ACHN (cell line): ENCODE data around the gene GALNT7.

ENCODE experiments used
- DNase-seq: peaks from one replicate; pipeline ENCODE4 v3.0.0-alpha.2; 2015
- in situ Hi-C: cut with HindIII; loops from 2 replicates; pipeline ENCODE4 v1.10.0; 2017; ENCODE audit warnings: low sequenced_read_pairs, low pct_ligation_motif_present, low pct_unique_long_range_greater_than_20kb

GALNT7 gene

DNA sequence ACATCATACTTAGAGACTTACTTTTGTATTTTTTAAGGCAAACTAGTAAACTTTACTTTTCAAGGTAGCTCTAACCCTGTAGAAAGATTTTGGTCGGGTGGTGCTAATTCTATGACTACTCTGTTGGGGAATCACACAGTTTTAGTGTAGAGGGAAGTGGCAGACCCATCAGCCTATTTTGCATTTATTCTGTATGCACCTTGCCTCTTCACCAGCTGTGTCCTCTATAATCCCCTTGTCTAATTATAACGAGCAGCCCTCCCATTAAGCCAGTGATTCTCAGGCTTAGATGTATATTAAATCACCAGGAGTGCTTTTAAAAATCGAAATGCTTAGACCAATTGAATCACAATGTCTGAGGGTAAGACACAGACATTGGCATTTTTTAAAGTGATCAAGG is 78.1 kb downstream of the GALNT7 start:
- DNase-seq: no peak
- in situ Hi-C loops: no loop called here

- in situ Hi-C loops: no loop called here
Observed at GRCh38 chr4:173247321-173247720, 78.7 kb downstream of the GALNT7 start.

DNA sequence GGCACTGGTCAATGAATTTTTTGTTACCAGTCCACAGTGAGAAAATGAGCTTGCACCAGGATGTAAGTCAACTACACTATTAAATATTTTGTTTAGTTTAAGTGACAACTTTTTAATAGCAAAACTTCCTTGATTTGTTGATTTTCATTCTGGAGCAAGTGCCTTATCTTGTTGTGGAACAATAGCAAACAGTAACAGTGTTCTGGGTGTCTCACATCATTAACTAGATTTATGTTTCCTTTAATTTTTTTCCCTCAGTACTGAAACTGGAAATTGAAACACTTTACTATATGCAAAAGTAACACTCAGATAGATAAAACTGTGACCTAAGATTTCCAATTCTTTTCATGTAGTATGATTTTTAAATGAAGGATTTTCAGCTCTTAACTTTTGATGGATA is 80.1 kb downstream of the GALNT7 start:
- no peak for DNase-seq
- in situ Hi-C loops: no loop called here

More at GRCh38 chr4:173247321-173247720, 78.7 kb downstream of the GALNT7 start:
- no peak for DNase-seq

GRCh38 chr4:173252024-173252935 is 83.7 kb downstream of the GALNT7 start:
- DNase-seq: peak; percentile 99
- in situ Hi-C loops: loop anchor here (25.0 kb wide), 1 partner anchor 240 kb away; no protein-coding TSS in a partner anchor

- in situ Hi-C loops: loop anchor here (25.0 kb wide), 1 partner anchor 241 kb away; no protein-coding TSS in a partner anchor
- no peak for DNase-seq
Observed at GRCh38 chr4:173253561-173253960, 85.0 kb downstream of the GALNT7 start.

- in situ Hi-C loops: loop anchor here (25.0 kb wide), 1 partner anchor 242 kb away; no protein-coding TSS in a partner anchor
Observed at GRCh38 chr4:173254646-173255045, 86.0 kb downstream of the GALNT7 start.

GRCh38 chr4:173256825-173257224 is 88.2 kb downstream of the GALNT7 start:
- DNase-seq: no peak
- in situ Hi-C loops: loop anchor here (25.0 kb wide), 1 partner anchor 245 kb away; no protein-coding TSS in a partner anchor

More at GRCh38 chr4:173254646-173255045, 86.0 kb downstream of the GALNT7 start:
- no peak for DNase-seq

- in situ Hi-C loops: loop anchor here (25.0 kb wide), 1 partner anchor 246 kb away; no protein-coding TSS in a partner anchor
- DNase-seq: peak; percentile 73
Observed at GRCh38 chr4:173257732-173258717, 89.4 kb downstream of the GALNT7 start.

DNA sequence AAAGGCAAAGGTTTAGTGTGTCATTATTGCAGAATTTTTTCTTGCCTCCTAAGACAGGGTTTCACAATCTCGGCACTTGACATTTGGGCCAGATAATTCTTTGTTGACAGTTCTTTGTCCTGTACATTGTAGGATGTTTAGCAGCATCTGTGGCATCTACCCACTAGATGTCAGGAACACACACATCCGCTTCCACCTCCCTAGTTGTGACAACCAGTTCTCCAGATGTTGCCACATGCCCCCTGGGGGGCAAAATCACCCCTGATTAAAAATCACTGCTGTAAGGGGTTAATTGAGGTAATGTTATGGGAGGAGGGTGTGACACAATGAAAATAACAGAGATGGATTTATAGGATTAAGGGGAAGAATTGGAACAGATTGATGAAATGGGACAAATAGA is 90.3 kb downstream of the GALNT7 start:
- DNase-seq: no peak

DNA sequence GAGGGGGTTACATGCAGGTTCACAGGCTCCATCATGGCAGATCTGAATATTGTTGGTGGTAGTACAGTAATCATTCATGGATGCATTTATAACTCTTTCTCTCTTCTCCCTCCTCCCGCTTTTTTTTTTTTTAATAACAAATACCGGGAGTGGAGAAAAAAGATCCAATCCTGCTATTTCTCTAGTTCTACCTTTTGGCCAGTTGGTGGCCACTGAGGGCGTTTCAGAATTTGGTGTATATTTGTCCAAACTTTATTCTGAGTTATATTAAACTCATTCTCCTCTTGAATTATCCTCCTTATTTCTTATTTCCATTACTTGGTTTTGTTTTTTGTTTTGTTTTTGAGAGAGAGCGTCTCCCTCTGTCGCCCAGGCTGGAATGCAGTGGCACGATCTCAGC is 90.7 kb downstream of the GALNT7 start:
- in situ Hi-C loops: loop anchor here (25.0 kb wide), 1 partner anchor 247 kb away; no protein-coding TSS in a partner anchor
- no peak for DNase-seq

More for the DNA sequence above, 90.3 kb downstream of the GALNT7 start:
- in situ Hi-C loops: loop anchor here (25.0 kb wide), 1 partner anchor 247 kb away; no protein-coding TSS in a partner anchor

DNA sequence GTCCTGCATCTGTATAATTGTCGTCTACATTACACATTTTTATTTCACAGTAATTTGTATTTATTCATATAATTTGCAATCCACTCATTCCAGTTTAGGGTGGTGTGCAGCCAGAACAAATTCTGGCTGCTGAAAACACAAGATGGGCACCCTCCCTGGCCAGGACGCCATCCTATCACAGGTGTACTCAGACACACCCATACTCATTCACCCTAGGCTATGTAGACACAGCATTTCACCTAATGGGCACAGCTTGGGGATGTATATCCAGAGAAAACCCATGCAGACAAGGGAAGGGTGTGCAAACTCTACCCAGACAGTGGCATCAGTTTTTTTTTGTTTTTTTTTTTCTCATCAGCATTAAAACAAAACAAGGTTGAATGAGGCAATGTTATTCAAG is 92.4 kb downstream of the GALNT7 start:
- in situ Hi-C loops: loop anchor here (25.0 kb wide), 1 partner anchor 249 kb away; no protein-coding TSS in a partner anchor

DNA sequence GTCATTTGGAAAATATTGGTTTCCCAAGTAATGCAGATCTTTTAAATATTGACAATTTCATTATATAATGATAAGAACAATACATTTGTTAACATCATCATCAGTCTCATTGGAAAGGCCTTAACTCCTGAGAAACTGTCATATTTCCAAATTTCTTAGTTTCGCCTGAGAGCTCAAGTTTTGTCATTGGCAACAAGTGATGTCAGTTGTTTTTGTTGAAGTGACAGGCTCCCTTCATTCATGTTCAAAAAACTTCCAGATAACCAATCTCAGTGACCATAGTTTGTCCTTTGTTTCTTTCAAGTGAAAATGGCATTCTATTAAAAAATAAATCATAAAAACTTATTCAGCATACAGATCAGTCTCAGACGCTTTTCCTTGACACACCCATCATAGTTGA is 93.8 kb downstream of the GALNT7 start:
- in situ Hi-C loops: loop anchor here (25.0 kb wide), 1 partner anchor 250 kb away; no protein-coding TSS in a partner anchor

More for the DNA sequence above, 92.4 kb downstream of the GALNT7 start:
- DNase-seq: no peak

GRCh38 chr4:173264245-173264644 is 95.6 kb downstream of the GALNT7 start:
- in situ Hi-C loops: loop anchor here (25.0 kb wide), 1 partner anchor 252 kb away; no protein-coding TSS in a partner anchor
- no peak for DNase-seq

More for the DNA sequence above, 93.8 kb downstream of the GALNT7 start:
- no peak for DNase-seq

DNA sequence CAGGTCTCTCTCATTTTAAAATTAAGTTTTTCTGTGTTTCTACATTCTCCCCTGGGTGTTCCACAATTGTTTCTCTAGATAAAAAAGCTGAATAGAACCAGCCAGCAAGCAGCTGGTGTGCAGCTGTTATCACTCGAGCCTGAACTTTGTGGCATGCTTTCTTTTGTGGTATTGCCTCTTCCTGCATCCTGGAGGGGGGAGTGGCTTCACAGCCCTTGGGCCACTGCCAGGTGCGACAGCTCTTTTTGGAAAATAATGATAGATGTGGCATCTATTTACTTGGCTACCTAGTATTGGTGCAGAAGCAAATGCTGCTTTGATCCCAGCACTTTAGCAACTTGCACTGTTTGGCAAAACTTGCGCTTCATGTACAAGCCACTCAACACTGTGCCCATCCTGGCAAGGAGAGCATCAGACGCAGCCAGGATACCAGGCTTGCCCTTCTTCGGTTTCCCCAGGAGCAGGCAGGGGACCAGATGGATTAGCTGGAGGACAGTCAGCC is 96.1 kb downstream of the GALNT7 start:
- no peak for DNase-seq
- in situ Hi-C loops: loop anchor here (25.0 kb wide), 1 partner anchor 252 kb away; no protein-coding TSS in a partner anchor

- no peak for DNase-seq
- in situ Hi-C loops: loop anchor here (25.0 kb wide), 1 partner anchor 253 kb away; no protein-coding TSS in a partner anchor
Observed at GRCh38 chr4:173265751-173266150, 97.1 kb downstream of the GALNT7 start.

- in situ Hi-C loops: loop anchor here (25.0 kb wide), 1 partner anchor 255 kb away; no protein-coding TSS in a partner anchor
- DNase-seq: no peak
Observed at GRCh38 chr4:173267711-173268110, 99.1 kb downstream of the GALNT7 start.

DNA sequence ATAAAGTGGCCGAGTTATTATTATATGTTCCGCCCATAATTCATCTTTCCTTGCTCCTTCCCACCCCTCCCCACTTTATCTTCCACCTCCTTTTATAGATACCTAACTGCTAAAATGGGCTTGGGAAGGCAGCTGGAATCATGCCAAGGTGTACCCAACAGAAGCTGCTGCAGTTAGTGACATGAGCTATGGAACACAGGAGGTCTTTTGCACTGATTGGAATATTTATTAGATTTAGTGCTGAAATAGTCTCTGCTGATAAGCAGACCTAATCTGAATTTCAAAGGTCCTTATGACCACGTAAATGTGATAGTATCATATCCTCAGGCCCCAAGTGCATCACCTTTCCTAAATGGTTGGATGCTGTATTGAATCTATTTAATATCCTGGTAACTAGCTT is 100.7 kb downstream of the GALNT7 start:
- DNase-seq: no peak
- in situ Hi-C loops: loop anchor here (25.0 kb wide), 1 partner anchor 257 kb away; no protein-coding TSS in a partner anchor
